H9 (cell line): ENCODE results near the gene SNRPB2. TPM values are rescaled to one million over a fixed set of nuclear protein-coding genes. Genes with fewer than 3 reads are reported as not detected.

ENCODE experiments used
- DNase-seq: peaks from one replicate; pipeline ENCODE4 v3.0.0-alpha.2; 2017
- H2AFZ ChIP-seq: one replicate; pipeline ENCODE4 v1.6.1; 2013; ENCODE audit warnings: mild to moderate bottlenecking, low read length, control low read depth, moderate library complexity
- H2AK5ac ChIP-seq: 2 replicates; pipeline ENCODE4 v1.6.1; 2013; ENCODE audit warnings: low read length, control low read depth, mixed read lengths; ENCODE audit not compliant: insufficient read length
- H2BK120ac ChIP-seq: one replicate; pipeline ENCODE4 v1.6.1; 2013; ENCODE audit warnings: low read depth, mild to moderate bottlenecking, low read length, control low read depth, inconsistent platforms; ENCODE audit not compliant: poor library complexity, severe bottlenecking
- H2BK12ac ChIP-seq: 2 replicates; pipeline ENCODE4 v1.6.1; 2013; ENCODE audit warnings: low read length, control low read depth, mixed read lengths, low read depth; ENCODE audit not compliant: insufficient read length
- H2BK15ac ChIP-seq: 2 replicates; pipeline ENCODE4 v1.6.1; 2013; ENCODE audit warnings: low read depth, low read length, control low read depth
- H2BK20ac ChIP-seq: one replicate; pipeline ENCODE4 v1.6.1; 2013; ENCODE audit warnings: low read depth, mild to moderate bottlenecking, low read length, control low read depth, inconsistent platforms; ENCODE audit not compliant: poor library complexity, severe bottlenecking
- H2BK5ac ChIP-seq: 2 replicates; pipeline ENCODE4 v1.6.1; 2013; ENCODE audit warnings: low read length, control low read depth, mixed read lengths; ENCODE audit not compliant: insufficient read length
- H3K14ac ChIP-seq: 2 replicates; pipeline ENCODE4 v1.6.1; 2013; ENCODE audit warnings: low read length, control low read depth; ENCODE audit not compliant: insufficient read depth
- H3K18ac ChIP-seq: 2 replicates; pipeline ENCODE4 v1.6.1; 2013; ENCODE audit warnings: low read depth, mild to moderate bottlenecking, mixed read lengths, low read length, control low read depth; ENCODE audit not compliant: insufficient read length
- H3K23ac ChIP-seq: 2 replicates; pipeline ENCODE4 v1.6.1; 2013; ENCODE audit warnings: low read length, control low read depth, mixed read lengths, low read depth; ENCODE audit not compliant: insufficient read length
- H3K23me2 ChIP-seq: 2 replicates; pipeline ENCODE4 v1.6.1; 2013; ENCODE audit warnings: low read depth, mild to moderate bottlenecking, mixed read lengths, low read length, control low read depth; ENCODE audit not compliant: insufficient read length, poor library complexity, severe bottlenecking
- H3K27ac ChIP-seq: 2 replicates; pipeline ENCODE4 v1.5.1; 2013; ENCODE audit warnings: low read length, control low read depth, mixed read lengths, low read depth; ENCODE audit not compliant: insufficient read length
- H3K27me3 ChIP-seq: 2 replicates; pipeline ENCODE4 v1.6.1; 2013; ENCODE audit warnings: low read length, control low read depth, inconsistent platforms; ENCODE audit not compliant: insufficient read depth
- H3K4ac ChIP-seq: 2 replicates; pipeline ENCODE4 v1.6.1; 2013; ENCODE audit warnings: low read depth, mild to moderate bottlenecking, control low read depth, inconsistent platforms, low read length, moderate library complexity
- H3K4me1 ChIP-seq: 2 replicates; pipeline ENCODE4 v1.6.1; 2013; ENCODE audit warnings: low read length, control low read depth, inconsistent platforms; ENCODE audit not compliant: insufficient read depth
- H3K4me2 ChIP-seq: 2 replicates; pipeline ENCODE4 v1.6.1; 2013; ENCODE audit warnings: low read length, control low read depth, mixed read lengths; ENCODE audit not compliant: insufficient read length, insufficient read depth
- H3K56ac ChIP-seq: 2 replicates; pipeline ENCODE4 v1.6.1; 2013; ENCODE audit warnings: low read depth, mild to moderate bottlenecking, mixed read lengths, low read length, control low read depth; ENCODE audit not compliant: insufficient read length
- H3K79me1 ChIP-seq: 2 replicates; pipeline ENCODE4 v1.6.1; 2013; ENCODE audit warnings: low read depth, mild to moderate bottlenecking, moderate library complexity, low read length, control low read depth, inconsistent platforms; ENCODE audit not compliant: insufficient read depth, poor library complexity, severe bottlenecking
- H3K79me2 ChIP-seq: 2 replicates; pipeline ENCODE4 v1.6.1; 2013; ENCODE audit warnings: low read length, control low read depth, inconsistent platforms; ENCODE audit not compliant: insufficient read depth
- H3K9ac ChIP-seq: 2 replicates; pipeline ENCODE4 v1.6.1; 2013; ENCODE audit warnings: low read length, control low read depth, mixed read lengths; ENCODE audit not compliant: insufficient read length; ENCODE audit errors: extremely low read depth
- H3K9me3 ChIP-seq: one replicate; pipeline ENCODE4 v1.6.1; 2013; ENCODE audit warnings: low read depth, low read length, inconsistent platforms; ENCODE audit not compliant: control insufficient read depth
- H3T11ph ChIP-seq: one replicate; pipeline ENCODE4 v1.6.1; 2013; ENCODE audit warnings: mild to moderate bottlenecking, low read length, control low read depth, inconsistent platforms
- H4K20me1 ChIP-seq: one replicate; pipeline ENCODE4 v1.6.1; 2013; ENCODE audit not compliant: control insufficient read depth, insufficient read length, insufficient read depth
- H4K5ac ChIP-seq: 2 replicates; pipeline ENCODE4 v1.6.1; 2013; ENCODE audit warnings: low read depth, mild to moderate bottlenecking, mixed read lengths, low read length, control low read depth; ENCODE audit not compliant: insufficient read length
- H4K8ac ChIP-seq: replicated peaks from 2 replicates; pipeline ENCODE4 v1.6.1; 2013; ENCODE audit warnings: low read length, control low read depth, mixed read lengths, low read depth; ENCODE audit not compliant: insufficient read length
- H4K91ac ChIP-seq: 2 replicates; pipeline ENCODE4 v1.6.1; 2013; ENCODE audit warnings: low read depth, mild to moderate bottlenecking, moderate library complexity, mixed read lengths, low read length, control low read depth; ENCODE audit not compliant: insufficient read length
- H3K27ac Mint-ChIP-seq, 3 experiments: 2 replicates in 2 of 3; 3 replicates in 1 of 3; pipeline ENCODE4 v1.8.0; 2020 to 2021; ENCODE audit warnings: mixed read lengths in 3 of 3, mild to moderate bottlenecking in 1 of 3, moderate library complexity in 1 of 3
- H3K27me3 Mint-ChIP-seq: 2 replicates; pipeline ENCODE4 v1.8.0; 2021; ENCODE audit warnings: low read depth, mild to moderate bottlenecking, moderate library complexity, mixed read lengths
- H3K36me3 Mint-ChIP-seq, 3 experiments: 2 replicates in 2 of 3; 3 replicates in 1 of 3; pipeline ENCODE4 v1.8.0; 2020 to 2021; ENCODE audit warnings: low read depth in 3 of 3, mixed read lengths in 3 of 3; ENCODE audit not compliant: insufficient read depth in 1 of 3
- H3K4me1 Mint-ChIP-seq, 2 experiments: 2 replicates each; pipeline ENCODE4 v1.8.0; 2020; ENCODE audit warnings: mixed read lengths in 2 of 2
- H3K4me3 Mint-ChIP-seq, 2 experiments: 2 replicates in 1 of 2; 3 replicates in 1 of 2; pipeline ENCODE4 v1.8.0; 2020 to 2021; ENCODE audit warnings: mild to moderate bottlenecking in 2 of 2, mixed read lengths in 2 of 2, moderate library complexity in 1 of 2
- H3K9me3 Mint-ChIP-seq, 2 experiments: 2 replicates in 1 of 2; 3 replicates in 1 of 2; pipeline ENCODE4 v1.8.0; 2020; ENCODE audit warnings: mild to moderate bottlenecking in 2 of 2, mixed read lengths in 2 of 2, moderate library complexity in 1 of 2
- total RNA-seq: library from RNA; stranded (reverse); gene quantifications from 2 replicates; pipeline ENCODE4 v1.2.1, GENCODE V29; 2021
- TF ChIP-seq, protein P1 (sequence below): fragments of 200-600 bp; sonication (generic); conservative IDR thresholded peaks from 3 replicates; pipeline ENCODE4 v1.8.0; 2021; ENCODE audit warnings: antibody characterized with exemption, mild to moderate bottlenecking

The SNRPB2 gene
- total RNA-seq, 1 experiment from 2014 or later, result 93.2 TPM

DNA sequence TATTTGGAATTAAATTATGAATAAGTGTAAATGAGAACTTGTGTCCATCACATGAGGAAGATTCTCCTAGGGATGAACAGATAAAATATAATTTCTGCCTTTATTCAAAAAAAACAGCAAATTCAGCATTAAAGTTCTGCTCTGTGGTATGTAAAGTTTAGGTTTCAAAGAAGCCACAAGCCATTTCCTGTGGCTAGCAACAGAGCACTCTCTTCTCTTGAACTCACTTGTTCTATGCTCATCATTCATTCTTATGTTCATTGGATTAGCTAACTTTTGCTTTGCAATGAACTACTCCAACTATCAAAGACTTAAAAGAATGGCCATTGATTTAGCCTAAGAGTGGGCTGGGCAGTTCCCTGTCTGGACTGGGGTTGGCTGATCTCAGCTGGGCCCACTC is 20.8 kb upstream of the SNRPB2 start:
- no peak overlapping the region for H2BK20ac ChIP-seq
- H3K14ac ChIP-seq, result 0 out of 2 replicates have a peak overlapping the region, but pooled peaks have one; percentile 8
- H3K23ac ChIP-seq, result no peak overlapping the region
- no peaks in the 10 kb centered on the region for H3K4me1 ChIP-seq
- H2BK5ac ChIP-seq, result no peak overlapping the region
- no peaks in the 10 kb centered on the region for H3K79me2 ChIP-seq
- Mint-ChIP-seq H3K9me3 (peaks cover 26 to 27% of the 10 kb centered on the region in 2 experiments), H3K27ac (no peak overlapping the region; a peak in 1 of 7 replicates), H3K4me3 (no peak overlapping the region), H3K4me1 (peaks cover 0 to 2% of the 10 kb centered on the region in 2 experiments; a peak in 1 of 4 replicates), H3K36me3 (peaks cover 14 to 23% (median 23%) of the 10 kb centered on the region in 3 experiments), H3K27me3 (peaks cover 1% of the 10 kb centered on the region; the same call in 1 of the 2 replicates)
- H3K27me3 ChIP-seq, result no peaks in the 10 kb centered on the region
- no peak overlapping the region for H2BK15ac ChIP-seq
- H4K5ac ChIP-seq, result no peak overlapping the region
- no peaks in the 10 kb centered on the region for H3K79me1 ChIP-seq
- TF ChIP-seq, protein P1, sequence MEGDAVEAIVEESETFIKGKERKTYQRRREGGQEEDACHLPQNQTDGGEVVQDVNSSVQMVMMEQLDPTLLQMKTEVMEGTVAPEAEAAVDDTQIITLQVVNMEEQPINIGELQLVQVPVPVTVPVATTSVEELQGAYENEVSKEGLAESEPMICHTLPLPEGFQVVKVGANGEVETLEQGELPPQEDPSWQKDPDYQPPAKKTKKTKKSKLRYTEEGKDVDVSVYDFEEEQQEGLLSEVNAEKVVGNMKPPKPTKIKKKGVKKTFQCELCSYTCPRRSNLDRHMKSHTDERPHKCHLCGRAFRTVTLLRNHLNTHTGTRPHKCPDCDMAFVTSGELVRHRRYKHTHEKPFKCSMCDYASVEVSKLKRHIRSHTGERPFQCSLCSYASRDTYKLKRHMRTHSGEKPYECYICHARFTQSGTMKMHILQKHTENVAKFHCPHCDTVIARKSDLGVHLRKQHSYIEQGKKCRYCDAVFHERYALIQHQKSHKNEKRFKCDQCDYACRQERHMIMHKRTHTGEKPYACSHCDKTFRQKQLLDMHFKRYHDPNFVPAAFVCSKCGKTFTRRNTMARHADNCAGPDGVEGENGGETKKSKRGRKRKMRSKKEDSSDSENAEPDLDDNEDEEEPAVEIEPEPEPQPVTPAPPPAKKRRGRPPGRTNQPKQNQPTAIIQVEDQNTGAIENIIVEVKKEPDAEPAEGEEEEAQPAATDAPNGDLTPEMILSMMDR, result no peak
- no peak overlapping the region for H3K9ac ChIP-seq
- H2BK12ac ChIP-seq, result no peak overlapping the region
- H2AK5ac ChIP-seq, result no peak overlapping the region
- no peak overlapping the region for H3T11ph ChIP-seq
- no peak overlapping the region for H3K4ac ChIP-seq
- H4K8ac ChIP-seq, result no peak overlapping the region
- no peaks in the 10 kb centered on the region for H3K9me3 ChIP-seq
- H3K27ac ChIP-seq, result no peak overlapping the region
- no peaks in the 10 kb centered on the region for H4K20me1 ChIP-seq
- H3K56ac ChIP-seq, result no peak overlapping the region
- H2BK120ac ChIP-seq, result no peak overlapping the region
- no peak for DNase-seq
- no peak overlapping the region for H3K18ac ChIP-seq
- H4K91ac ChIP-seq, result no peak overlapping the region
- H2AFZ ChIP-seq, result no peak overlapping the region
- no peak overlapping the region for H3K4me2 ChIP-seq
- no peaks in the 10 kb centered on the region for H3K23me2 ChIP-seq
